ENCODE results near the gene PSMD11.

The PSMD11 gene

GRCh38 chr17:32489320-32490100 is 45.2 kb downstream of the PSMD11 start:
- DNase-seq: no peak

- peak in 5 of 58 donors; percentile 16 to 36 (median 19) for DNase-seq
Measured at GRCh38 chr17:32490101-32490482, 45.8 kb downstream of the PSMD11 start.

GRCh38 chr17:32491371-32492263 is 47.3 kb downstream of the PSMD11 start:
- DNase-seq: peak in 2 of 58 donors; percentile 23 to 45

GRCh38 chr17:32492264-32492589 is 47.9 kb downstream of the PSMD11 start:
- DNase-seq: peak in 1 of 58 donors; percentile 47

- DNase-seq: no peak
Measured at GRCh38 chr17:32492648-32493289, 48.5 kb downstream of the PSMD11 start.

GRCh38 chr17:32493571-32493970 is 49.3 kb downstream of the PSMD11 start:
- DNase-seq: no peak

GRCh38 chr17:32493976-32494513 is 49.7 kb downstream of the PSMD11 start:
- DNase-seq: no peak

GRCh38 chr17:32494621-32495358 is 50.5 kb downstream of the PSMD11 start:
- DNase-seq: peak in 45 of 58 donors; percentile 20 to 79 (median 53)

- peak in 33 of 58 donors; percentile 18 to 69 (median 40) for DNase-seq
Measured at GRCh38 chr17:32495359-32496231, 51.3 kb downstream of the PSMD11 start.

- DNase-seq: no peak
Measured at GRCh38 chr17:32496395-32497073, 52.2 kb downstream of the PSMD11 start.

GRCh38 chr17:32497431-32498205 is 53.3 kb downstream of the PSMD11 start:
- no peak for DNase-seq

GRCh38 chr17:32498391-32498790 is 54.1 kb downstream of the PSMD11 start:
- no peak for DNase-seq

- no peak for DNase-seq
Measured at GRCh38 chr17:32502013-32502412, 57.7 kb downstream of the PSMD11 start.

- DNase-seq: no peak
Measured at GRCh38 chr17:32502710-32503109, 58.4 kb downstream of the PSMD11 start.

GRCh38 chr17:32503251-32504165 is 59.2 kb downstream of the PSMD11 start:
- DNase-seq: peak in 1 of 58 donors; percentile 19

- DNase-seq: peak in 1 of 58 donors; percentile 27
Measured at GRCh38 chr17:32504166-32504990, 60.1 kb downstream of the PSMD11 start.

All from anterior cingulate cortex (tissue), 58 donors.